Hepatocyte (in vitro differentiated cells): ENCODE measurements around the gene FAM169A.
"Not testable (repeated sequence)": the region's sequence is repeated elsewhere in the genome, so short reads cannot be mapped to it uniquely, and the experiment has no call there.

Experiments
- CTCF ChIP-seq: fragments of 200-600 bp; sonication (generic); IDR thresholded peaks from 2 replicates; pipeline ENCODE4 v1.5.1; 2016; ENCODE audit warnings: antibody characterized with exemption, mild to moderate bottlenecking; ENCODE audit not compliant: poor library complexity
- EZH2 ChIP-seq: fragments of 200-600 bp; sonication (generic); IDR thresholded peaks from 2 replicates; pipeline ENCODE4 v1.6.1; 2016; ENCODE audit warnings: antibody characterized with exemption, mild to moderate bottlenecking, borderline replicate concordance
- EZH2phosphoT487 ChIP-seq: fragments of 200-600 bp; sonication (generic); IDR thresholded peaks from one replicate; pipeline ENCODE4 v1.6.1; 2018; ENCODE audit warnings: antibody characterized with exemption, mild to moderate bottlenecking, low read depth, moderate library complexity; ENCODE audit not compliant: unreplicated experiment, severe bottlenecking

- not testable (repeated sequence) for TF ChIP-seq CTCF, EZH2, EZH2phosphoT487
These were observed 9.2 kb downstream of the FAM169A start for GRCh38 chr5:74856975-74857374.
